HG03342 (cell line): ENCODE data around the gene GAS7.
"Not testable (repeated sequence)": the region's sequence is repeated elsewhere in the genome, so short reads cannot be mapped to it uniquely, and the experiment has no call there.

ENCODE experiments used
- ATAC-seq: cut with Tn5 transposase; IDR thresholded peaks from one replicate; pipeline ENCODE4 v1.9.1; 2021; ENCODE audit warnings: mild to moderate bottlenecking, moderate library complexity; ENCODE audit not compliant: unreplicated experiment

Gene GAS7

DNA sequence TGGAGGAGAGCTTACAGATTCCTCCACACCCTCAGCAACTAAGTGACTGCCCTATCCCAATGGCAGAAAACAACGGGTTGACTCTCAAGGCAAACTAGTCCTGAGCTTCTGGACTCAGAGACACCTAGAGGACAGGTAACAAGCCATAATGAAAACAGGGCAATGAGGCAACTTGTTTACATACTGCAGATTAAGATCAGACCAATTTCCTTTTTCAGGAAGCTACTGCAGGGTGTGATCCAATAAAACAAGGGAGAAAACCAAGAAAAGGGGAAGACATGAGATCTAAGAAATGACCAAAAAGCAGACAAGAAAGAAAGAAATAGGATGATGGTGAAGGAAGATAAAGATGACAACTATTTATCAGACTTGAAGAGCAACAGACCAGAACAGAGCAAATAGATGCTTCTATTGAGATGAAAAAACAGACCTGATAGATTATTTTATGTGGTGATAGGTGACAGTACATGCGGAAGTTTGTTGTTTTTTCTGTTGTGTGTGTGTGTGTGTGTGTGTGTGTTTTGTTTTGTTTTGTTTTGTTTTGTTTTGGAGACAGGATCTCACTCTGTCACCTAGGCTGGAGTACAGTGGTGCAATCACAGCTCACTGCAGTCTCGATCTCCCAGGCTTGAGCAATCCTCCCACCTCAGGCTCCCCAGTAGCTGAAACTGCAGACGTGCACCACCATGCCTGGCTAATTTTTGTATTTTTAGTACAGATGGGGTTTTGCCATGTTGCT, 120.7 kb downstream of the GAS7 start:
- ATAC-seq = no peak

DNA sequence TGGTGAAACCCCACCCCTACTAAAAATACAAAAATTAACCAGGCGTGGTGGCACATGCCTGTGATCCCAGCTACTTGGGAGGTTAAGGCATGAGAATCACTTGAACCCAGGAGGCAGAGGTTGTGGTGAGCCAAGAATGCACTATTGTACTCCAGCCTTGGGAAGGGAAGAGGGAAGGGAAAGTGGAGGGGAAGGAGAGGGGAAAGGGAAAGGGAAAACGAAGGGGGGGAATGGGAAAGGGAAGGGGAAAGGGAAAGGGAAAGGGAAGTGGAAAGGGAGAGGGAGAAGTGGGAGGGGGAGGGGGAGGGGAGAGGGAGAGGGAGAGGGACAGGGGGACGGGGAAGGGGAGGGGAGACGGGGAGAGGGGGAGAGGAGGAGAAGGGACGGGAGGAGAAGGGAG, 122.5 kb downstream of the GAS7 start:
- no peak for ATAC-seq

DNA sequence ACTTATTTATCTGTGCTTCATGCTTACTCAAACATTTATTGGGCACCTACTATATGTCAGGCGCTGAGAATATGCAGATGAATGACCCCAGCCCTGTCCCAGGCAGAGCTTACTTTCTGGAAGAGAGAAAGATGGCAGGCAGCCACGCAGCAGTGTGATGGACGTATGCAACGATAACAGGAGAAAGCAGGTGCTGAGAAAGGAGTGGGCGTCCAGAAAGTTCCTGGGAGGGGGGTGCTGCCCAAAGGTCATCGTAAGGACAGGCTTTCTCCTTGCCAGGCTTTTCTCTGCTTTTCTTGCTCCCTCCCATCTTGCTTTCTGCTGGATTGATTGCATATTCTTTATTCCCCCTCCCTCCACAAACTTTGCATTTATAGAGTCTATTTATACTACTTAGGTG, 124.5 kb downstream of the GAS7 start:
- no peak for ATAC-seq

DNA sequence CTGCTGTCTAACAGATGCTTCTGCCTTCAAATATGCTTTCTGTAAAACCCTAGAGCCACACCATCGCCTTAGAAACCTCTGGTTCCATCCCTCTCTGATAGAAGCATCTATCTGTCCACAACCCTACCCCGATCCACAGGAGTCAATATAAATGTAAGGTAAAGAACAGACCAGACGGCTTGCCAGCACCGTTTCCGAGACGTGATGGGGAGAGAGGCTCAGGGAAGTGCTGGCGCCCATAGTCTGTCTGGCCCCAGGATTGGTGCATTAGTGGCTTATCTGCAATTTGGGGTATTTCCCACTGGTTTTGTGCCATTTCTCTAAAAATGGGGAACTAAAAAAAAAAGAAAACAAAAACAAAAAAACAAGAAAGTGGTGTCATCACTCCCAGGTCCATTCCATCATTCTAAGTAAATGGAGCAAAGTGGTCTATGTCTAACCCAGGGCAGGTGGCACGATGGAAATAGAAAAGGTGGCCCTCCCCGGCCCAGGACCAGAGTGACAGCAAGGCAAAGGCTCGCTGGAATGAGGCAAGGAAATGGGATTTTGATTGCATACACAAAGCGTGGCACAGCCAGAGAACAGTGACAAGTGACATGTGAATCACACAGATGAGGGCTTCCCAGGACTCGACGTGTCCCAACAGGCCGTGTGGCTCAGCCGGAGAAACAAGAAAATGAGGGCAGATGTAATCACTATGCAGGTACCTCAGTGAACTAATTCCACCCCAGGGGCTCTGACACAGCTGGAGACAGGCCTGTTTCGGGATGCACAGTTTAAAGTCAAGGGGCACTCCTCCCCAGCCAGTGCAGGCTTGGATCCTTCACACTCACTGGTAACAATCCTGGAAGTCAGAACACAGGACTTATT, 125.6 kb downstream of the GAS7 start:
- no peak for ATAC-seq

DNA sequence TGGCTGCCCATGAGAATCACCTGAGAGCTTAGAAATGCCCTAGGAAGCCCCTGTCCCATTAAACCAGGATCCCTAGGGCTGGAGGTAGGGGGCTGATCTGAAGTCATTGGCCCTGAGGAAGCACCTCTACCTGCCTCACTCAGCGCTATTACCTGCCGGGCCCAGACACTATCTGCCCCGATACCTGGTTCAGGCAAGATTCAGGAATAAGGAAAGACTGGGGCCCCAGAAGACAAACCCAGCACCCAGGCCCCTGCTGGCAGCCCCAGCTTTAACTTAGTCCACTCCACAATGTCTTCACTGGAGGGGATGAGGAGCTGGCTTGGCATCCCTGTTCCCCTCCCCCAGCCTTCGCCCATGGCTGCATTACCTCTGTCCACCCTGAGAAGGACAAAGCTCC, 126.3 kb downstream of the GAS7 start:
- ATAC-seq = no peak

DNA sequence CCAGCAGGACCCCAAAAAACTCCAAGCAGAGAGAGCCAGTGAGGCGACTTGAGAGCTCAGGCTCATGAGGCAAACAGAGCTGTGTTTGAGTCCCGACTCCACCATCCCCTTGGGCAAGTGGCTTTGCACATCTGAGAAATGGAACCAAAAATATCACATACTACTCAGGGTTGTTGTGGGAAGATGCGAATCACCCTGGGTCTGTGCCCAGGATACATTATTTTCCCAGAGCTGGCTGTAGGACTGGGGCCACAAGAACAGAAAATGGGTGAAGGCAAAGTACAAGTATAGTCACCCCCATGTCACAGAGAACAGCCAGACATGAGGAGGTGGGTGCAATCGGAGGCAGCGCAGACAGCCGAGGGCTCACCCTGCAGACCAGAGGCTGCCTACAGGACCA, 127.3 kb downstream of the GAS7 start:
- ATAC-seq = no peak

DNA sequence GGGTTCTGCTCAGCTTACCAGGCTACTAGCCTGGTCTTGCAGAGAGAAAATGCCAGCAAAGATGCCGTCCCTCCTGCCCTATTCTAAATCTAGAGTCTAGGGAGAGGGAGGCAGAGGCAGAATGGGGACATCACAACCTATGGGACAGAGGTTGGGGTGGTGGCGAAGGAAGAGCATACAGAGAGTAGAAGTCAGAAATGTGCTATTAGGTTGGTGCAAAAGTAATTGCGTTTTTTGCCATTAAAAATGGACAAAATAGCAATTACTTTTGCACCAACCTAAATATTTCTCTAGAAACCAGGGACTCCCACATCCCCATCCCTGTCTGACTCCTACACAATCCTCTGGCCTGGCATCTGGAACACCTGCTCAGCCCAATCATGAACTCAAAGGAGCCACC, 127.7 kb downstream of the GAS7 start:
- ATAC-seq = no peak

DNA sequence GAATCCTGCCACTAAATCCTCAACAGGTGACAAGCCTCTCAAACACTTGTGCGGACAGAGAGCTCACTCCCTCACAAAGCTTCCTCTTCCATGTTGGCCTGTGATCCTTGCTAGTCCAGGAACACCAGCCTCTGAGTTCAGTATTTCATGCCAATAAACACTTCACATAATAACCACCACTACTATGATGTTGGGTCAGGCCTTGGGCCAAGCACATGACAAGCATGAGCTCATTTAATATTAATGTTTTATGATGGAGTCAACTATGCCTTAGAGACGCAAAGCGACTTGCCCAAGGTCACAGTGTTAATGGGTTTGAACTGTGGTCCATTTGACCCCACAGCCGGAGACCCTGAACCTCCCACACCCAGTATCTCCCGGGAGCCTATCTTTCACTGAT, 129.1 kb downstream of the GAS7 start:
- no peak for ATAC-seq

DNA sequence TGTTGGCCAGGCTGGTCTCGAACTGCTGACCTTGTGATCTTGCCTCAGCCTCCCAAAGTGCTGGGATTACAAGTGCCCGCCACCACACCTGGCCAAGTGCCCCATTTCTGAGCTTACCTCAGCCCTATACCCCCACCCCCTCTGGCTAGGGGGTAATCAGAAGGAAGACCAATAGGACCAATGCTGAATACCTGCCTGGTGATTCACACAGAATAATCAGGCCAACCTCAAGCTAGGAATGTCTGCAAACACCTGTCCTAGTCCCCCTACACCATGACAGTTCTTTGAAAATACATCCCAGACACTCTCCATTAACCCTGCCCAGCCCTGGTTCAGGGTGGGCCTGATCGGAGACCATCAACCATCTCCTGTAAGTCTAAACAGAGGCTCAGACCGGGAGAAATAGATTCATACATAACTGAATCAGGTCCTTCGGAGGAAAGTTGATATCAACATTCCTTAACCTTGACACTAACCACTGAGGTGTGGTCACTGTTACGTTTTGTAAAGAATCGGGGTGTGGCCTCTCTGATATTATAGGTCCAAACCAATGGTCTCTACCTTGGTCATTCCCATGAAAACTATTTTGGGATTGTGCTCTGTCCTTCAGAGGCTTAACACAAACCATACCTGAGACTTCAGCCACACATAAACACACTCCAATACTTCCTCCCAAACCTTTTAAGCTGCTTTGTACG, 130.8 kb downstream of the GAS7 start:
- no peak for ATAC-seq

DNA sequence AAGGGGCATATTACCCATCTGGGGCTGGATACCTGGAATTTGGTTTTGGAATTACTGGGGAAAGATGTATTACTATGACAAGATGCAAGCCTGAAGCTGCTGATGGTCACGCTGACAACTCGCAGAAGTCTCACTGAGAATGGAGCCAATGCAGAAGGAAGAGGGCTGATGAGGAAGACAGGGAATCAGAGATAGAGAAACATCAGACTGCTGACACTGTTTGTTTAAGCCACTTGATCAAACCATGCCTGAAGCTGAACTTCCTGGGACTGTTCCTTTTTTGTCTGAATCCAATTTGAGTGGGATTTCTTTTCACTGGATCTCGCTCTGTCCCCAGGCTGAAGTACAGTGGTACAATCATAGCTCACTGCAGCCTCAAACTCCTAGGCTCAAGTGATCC, 133.9 kb downstream of the GAS7 start:
- no peak for ATAC-seq

DNA sequence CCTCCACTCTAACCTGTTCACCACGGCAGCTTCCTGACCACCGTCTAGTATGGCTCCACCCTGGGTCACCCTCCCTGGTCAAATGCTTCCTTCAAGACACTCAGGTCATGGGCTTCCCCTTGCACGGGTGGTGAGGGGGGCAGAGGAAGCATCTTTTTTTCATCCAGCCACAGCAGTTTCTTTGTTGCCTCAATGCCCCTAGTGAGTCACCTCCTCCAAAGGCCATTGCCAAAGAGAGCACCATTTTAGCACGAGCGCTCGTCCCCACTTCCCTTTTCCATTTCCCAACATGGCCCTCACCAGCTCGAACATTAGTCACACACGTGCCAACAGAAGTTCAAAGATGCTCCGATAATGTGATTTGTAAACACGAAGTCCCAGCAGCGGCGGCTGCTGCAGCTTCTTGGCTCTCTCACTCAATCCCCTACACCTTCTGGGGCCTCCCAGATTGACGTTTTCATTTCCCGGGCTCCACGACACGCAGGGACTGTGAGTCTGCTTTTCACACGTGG, 134.6 kb downstream of the GAS7 start:
- ATAC-seq = no peak

DNA sequence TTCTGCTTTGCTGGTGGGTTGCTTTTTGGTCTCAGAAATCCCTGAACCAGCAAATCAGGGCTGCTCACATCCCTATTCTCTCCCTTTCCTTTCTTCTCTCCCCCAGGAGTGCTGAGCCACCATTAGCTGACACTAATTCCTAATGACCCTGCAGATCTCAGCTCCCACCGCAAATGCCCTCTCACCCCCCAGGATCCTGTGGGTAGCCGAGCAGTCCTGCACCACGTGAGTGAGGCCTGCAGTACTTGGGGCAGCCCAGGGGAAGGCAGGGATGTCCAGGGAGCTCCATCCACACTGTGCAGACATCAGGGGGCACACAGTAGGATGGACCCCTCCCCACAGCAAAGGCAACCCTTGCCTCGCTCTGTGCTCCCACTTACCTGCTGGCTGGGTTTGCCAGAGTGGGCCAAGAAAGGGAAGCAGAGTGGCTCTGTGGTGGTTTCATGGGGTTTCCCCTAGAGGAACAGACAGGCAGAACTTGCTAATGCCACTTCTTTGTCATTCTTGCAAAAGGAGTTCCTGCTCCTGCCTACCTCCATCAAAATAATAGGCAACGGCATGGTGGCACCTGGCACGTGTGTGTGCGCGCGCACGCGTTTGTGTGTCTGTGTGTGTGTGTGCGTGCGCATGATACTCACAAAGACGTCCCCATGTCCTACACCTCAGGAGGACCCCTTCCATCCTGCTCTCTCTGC, 135.6 kb downstream of the GAS7 start:
- ATAC-seq = no peak

DNA sequence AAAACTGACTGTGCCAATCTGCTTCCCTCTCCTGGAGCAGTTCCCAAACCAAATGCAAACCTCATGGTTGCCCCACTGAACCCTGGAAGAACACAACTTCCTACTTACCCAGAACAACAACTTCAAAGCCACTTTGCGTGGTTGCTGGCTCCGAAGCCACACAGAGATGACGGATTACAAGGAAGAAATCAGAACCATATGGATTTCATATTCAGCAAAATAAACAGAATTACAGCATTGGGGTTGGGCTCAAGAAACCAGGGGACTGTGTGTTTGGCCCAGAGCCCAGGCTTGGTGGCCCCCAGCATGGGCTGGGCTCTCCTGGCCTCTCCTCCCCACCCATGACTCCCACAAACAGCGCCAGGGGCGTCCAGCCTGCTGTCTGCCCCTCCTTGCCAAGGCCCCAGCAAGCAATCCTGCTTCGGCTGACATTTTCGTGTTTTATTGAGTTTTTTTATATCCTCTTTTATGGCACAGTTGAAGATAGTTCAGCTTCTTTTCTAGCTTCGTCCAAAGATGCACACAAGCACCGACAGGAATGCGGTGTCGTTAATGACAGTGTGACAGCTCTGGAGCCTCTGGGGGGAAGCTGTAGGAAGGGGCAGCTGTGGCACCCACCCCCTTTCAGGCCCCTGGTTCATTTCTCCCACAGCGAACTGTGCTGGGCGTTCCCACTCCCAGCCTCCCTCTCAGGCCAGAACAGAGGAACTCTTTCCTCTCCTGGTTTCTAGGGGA, 137.1 kb downstream of the GAS7 start:
- ATAC-seq = no peak

DNA sequence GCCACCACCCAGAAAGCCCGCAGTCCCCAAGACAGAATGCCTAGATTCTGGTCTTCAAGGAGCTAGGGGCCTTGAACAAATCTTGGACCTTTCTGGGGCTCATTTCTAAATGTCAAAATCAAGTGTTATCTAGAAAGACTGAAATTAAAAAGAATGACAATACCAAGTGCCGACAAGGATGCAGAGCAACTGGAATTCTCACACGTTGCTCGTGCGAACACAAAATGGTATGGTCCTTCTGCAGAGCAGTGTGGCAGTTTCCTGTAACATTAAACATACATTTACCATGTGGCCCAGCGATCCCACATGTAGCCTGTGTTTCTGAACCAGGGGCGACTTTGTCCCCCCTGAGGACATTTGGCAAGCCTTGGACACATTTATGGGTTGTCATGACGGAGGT, 137.9 kb downstream of the GAS7 start:
- ATAC-seq = no peak

DNA sequence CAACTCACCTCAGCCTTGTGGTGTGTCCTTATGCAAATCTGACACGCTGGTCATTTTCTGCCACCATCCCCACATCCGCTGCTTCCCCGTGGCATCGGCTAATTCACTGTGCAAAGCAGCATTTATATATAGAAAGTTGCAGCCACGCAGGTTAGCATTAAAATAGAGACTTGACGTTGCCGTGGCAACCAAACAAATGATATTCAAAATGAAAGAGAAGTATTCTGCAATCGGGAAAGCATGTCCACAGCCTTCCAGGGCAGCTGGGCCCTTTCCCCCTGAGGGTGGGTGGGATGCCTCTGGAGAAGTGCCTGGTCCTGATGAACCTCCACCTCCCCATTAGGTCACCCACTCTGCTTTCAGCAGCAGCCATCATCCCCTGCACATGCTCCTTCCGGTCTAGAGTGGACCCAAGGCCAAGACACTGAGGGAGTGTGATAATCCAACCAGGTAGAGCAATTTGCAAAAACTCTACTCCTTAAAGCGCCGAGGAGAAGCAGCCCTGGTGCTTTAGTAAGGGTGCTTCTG, 138.7 kb downstream of the GAS7 start:
- peak; percentile 76 for ATAC-seq

DNA sequence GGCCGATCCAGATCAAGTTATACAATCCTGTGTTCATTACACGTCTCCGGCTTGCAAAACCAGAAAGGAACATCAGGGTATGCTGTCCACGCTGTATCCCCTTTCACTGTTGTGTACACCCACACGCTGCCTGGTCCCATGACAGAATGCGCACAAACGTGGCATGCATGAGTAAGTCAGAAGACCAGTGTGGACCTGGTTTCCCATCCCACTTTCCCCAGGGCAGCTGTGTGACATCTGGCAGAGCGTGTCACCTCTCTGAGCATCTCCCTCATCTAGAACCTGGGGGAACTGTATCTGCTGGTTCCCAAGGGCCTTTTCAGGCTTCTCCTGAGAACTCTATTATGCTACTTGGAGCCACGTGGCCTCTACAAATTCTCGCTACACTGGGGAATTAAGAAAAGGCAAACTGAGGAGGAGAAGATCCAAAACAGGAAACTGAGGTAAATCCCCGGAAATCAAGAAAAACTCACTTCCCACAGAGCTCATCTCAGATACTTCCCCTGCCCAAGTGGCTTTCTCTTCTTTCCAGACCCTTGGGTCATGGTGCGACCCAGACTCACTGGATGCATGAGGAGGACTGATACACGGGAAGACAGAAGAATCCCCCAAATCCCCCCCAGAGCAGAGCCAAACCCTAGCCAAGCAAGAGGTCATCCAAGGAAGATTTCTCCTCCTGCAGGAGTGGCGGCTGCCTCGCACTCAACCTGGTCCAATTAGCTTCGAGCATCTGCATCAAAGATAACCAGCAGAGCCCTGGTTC, 139.3 kb downstream of the GAS7 start:
- no peak for ATAC-seq

DNA sequence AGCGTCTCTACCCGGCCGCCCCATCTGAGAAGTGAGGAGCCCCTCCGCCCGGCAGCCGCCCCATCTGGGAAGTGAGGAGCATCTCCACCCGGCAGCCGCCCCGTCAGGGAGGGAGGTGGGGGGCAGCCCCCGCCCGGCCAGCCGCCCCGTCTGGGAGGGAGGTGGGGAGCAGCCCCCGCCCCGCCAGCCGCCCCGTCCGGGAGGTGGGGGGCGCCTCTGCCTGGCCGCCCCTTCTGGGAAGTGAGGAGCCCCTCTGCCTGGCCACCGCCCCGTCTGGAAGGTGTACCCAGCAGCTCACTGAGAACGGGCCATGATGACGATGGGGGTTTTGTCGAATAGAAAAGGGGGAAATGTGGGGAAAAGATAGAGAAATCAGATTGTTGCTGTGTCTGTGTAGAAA, 140.9 kb downstream of the GAS7 start:
- ATAC-seq = not testable (repeated sequence)

DNA sequence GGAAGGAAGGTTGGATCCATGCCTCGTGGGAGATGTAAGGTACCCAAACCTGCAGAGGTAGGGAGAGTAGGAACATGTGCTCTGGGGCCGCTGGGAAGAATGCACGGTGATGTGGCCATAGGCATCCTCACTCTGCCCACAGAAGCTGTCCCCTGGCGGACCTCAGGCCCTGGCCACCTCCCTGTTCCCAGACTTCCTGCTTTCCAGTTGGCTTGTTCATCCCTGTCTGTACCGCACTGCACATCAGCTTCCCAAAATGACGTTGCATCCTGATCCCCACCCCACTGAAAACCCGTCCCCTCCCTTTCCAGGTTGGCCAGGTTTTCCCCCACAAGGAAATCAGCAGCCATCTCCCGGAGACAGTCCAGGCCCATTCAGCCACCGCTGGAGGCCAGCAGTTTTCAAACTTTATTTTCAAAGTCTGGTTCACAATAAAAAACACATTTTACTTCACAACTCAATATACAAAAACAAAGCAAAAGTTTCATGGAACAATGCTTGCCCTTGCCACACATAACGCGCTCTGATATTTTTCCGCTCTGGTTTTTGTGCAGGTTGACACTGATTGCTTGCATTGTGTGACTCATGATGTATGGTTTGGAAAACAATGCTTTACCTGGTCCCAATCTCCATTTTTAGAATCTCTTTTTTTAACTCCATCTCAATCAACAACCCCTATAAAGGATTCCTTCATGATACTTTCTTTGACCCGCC, 143.0 kb downstream of the GAS7 start:
- no peak for ATAC-seq
